Duodenal mucosa (tissue), 2 donors: ENCODE data around the gene MPDU1.

Experiments used
- H3K27ac ChIP-seq: one replicate; pipeline ENCODE4 v1.7.0; 2013; ENCODE audit warnings: low read depth, low read length
- H3K27me3 ChIP-seq, 2 donors: one replicate each; pipeline ENCODE4 v1.7.0; 2013; ENCODE audit warnings: low read length in 2 of 2, control low read depth in 1 of 2; ENCODE audit not compliant: insufficient read depth in 2 of 2, control insufficient read depth in 1 of 2
- H3K36me3 ChIP-seq, 2 donors: one replicate each; pipeline ENCODE4 v1.7.0; 2013; ENCODE audit warnings: low read length in 2 of 2, control low read depth in 1 of 2; ENCODE audit not compliant: insufficient read depth in 2 of 2, control insufficient read depth in 1 of 2
- H3K4me1 ChIP-seq, 2 donors: one replicate each; pipeline ENCODE4 v1.7.0; 2013; ENCODE audit warnings: low read length in 2 of 2, control low read depth in 1 of 2; ENCODE audit not compliant: insufficient read depth in 2 of 2, control insufficient read depth in 1 of 2
- H3K4me3 ChIP-seq, 2 donors: one replicate each; pipeline ENCODE4 v1.7.0; 2013; ENCODE audit warnings: low read length in 2 of 2, low read depth in 1 of 2
- H3K9ac ChIP-seq, 2 donors: one replicate each; pipeline ENCODE4 v1.7.0; 2013; ENCODE audit warnings: low read length in 2 of 2, low read depth in 1 of 2
- H3K9me3 ChIP-seq, 2 donors: one replicate each; pipeline ENCODE4 v1.7.0; 2013; ENCODE audit warnings: low read length in 2 of 2, control low read depth in 1 of 2; ENCODE audit not compliant: control insufficient read depth in 1 of 2

Gene MPDU1

GRCh38 chr17:7629939-7630571 is 46.4 kb downstream of the MPDU1 start, which contains the start of gene SHBG:
Gene SHBG (plus strand): TSS chr17:7630135. CDS start chr17:7630173, 38 bp downstream.
- Histone ChIP-seq H3K4me3 (no peak within 1 kb of the TSS), H3K27ac (no peak within 1 kb of the TSS), H3K9ac (peak within 1 kb of the TSS in 1 of 2 donors; percentile 12), H3K36me3 (peaks cover 0 to 5% of the 10 kb centered on the region in 2 donors), H3K4me1 (peaks cover 28 to 33% of the 10 kb centered on the region in 2 donors), H3K9me3 (no peaks in the 10 kb centered on the region), H3K27me3 (no peaks in the 10 kb centered on the region)

DNA sequence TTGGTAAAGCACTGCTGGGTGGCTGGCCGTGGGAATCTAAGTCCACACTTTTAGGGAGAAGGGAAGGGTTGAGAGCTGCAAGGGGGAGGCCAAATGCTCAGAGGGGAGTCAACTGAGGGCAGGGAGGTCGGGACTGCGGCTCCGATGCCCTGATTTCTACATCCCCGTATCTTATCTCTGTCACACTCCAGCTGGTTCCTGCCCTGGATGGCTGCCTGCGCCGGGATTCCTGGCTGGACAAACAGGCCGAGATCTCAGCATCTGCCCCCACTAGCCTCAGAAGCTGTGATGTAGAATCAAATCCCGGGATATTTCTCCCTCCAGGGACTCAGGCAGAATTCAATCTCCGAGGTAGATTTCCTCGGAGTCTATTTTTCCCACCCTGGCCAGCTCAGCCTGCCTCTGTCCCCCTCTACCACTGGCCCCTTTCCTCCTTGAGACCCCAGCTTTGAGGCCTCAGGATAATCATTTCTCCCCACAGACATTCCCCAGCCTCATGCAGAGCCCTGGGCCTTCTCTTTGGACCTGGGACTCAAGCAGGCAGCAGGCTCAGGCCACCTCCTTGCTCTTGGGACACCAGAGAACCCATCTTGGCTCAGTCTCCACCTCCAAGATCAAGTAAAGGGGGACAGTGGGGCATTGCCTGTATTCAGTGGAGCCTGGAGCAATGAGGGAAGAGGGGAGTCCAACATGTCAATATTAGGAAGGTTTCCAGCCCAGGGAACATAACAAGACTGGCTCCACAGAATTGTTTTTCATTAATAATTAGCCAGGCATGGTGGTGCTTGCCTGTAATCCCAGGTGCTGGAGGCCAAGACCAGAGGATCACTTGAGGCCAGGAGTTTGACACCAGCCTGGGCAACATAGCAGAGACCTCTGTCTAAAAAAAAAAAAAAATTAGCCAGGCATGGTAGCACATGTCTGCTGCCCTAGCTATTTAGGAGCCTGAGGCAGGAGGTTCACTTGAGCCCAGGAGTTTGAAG is 48.0 kb downstream of the MPDU1 start:
- Histone ChIP-seq H3K9me3 (no peaks in the 10 kb centered on the region), H3K36me3 (no peaks in the 10 kb centered on the region), H3K27ac (no peak overlapping the region), H3K9ac (no peak overlapping the region), H3K27me3 (no peaks in the 10 kb centered on the region), H3K4me1 (peaks cover 21 to 26% of the 10 kb centered on the region in 2 donors), H3K4me3 (no peak overlapping the region)

- no peaks in the 10 kb centered on the region for H3K27me3 ChIP-seq
- H3K4me3 ChIP-seq = no peak overlapping the region
- no peaks in the 10 kb centered on the region for H3K36me3 ChIP-seq
- H3K9ac ChIP-seq = no peak overlapping the region
- no peak overlapping the region for H3K27ac ChIP-seq
- H3K4me1 ChIP-seq = peaks cover 19 to 23% of the 10 kb centered on the region in 2 donors
- no peaks in the 10 kb centered on the region for H3K9me3 ChIP-seq
These were observed 48.8 kb downstream of the MPDU1 start for GRCh38 chr17:7632492-7632894.

- no peak overlapping the region for H3K9ac ChIP-seq
- no peaks in the 10 kb centered on the region for H3K27me3 ChIP-seq
- no peak overlapping the region for H3K27ac ChIP-seq
These were observed 49.4 kb downstream of the MPDU1 start for GRCh38 chr17:7633093-7633492.

GRCh38 chr17:7634384-7634783 is 50.7 kb downstream of the MPDU1 start:
- Histone ChIP-seq H3K9ac (no peak overlapping the region), H3K9me3 (no peaks in the 10 kb centered on the region), H3K27ac (no peak overlapping the region), H3K4me1 (peaks cover 19 to 23% of the 10 kb centered on the region in 2 donors), H3K4me3 (no peak overlapping the region), H3K36me3 (no peaks in the 10 kb centered on the region), H3K27me3 (no peaks in the 10 kb centered on the region)

More at GRCh38 chr17:7633093-7633492, 49.4 kb downstream of the MPDU1 start:
- Histone ChIP-seq H3K9me3 (no peaks in the 10 kb centered on the region), H3K36me3 (no peaks in the 10 kb centered on the region), H3K4me3 (no peak overlapping the region), H3K4me1 (peaks cover 19 to 23% of the 10 kb centered on the region in 2 donors)

DNA sequence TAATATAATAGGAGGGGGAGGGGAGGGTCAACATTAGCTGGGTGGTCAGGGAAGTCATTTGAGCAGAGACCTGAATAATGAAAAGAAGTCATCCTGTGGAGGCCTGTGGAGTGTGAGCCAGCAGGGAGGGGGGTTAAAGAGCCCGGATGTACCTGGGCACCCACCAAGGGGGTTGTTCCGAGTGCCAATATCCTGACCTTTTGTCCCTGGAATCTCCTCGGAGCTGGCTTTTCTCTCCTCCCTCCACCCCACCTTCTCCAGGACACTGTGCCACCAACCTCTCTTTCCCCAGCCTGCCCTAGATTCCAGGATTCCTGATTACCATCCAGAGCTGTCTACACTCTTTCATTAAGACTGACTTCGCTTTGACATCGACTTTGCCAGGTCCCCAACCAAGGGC is 52.5 kb downstream of the MPDU1 start:
- Histone ChIP-seq H3K9ac (no peak overlapping the region), H3K9me3 (no peaks in the 10 kb centered on the region), H3K4me1 (peaks cover 7 to 14% of the 10 kb centered on the region in 2 donors), H3K27me3 (no peaks in the 10 kb centered on the region), H3K27ac (no peak overlapping the region), H3K4me3 (no peak overlapping the region), H3K36me3 (no peaks in the 10 kb centered on the region)
